ENCODE data around the gene RBM3. TPM values are rescaled to one million over a fixed set of nuclear protein-coding genes. Genes with fewer than 3 reads are reported as not detected.
"Not testable (repeated sequence)": the region's sequence is repeated elsewhere in the genome, so short reads cannot be mapped to it uniquely, and the experiment has no call there.

Gene RBM3
- polyA plus RNA-seq, 3 donors: 187 to 302 (median 203) TPM

DNA sequence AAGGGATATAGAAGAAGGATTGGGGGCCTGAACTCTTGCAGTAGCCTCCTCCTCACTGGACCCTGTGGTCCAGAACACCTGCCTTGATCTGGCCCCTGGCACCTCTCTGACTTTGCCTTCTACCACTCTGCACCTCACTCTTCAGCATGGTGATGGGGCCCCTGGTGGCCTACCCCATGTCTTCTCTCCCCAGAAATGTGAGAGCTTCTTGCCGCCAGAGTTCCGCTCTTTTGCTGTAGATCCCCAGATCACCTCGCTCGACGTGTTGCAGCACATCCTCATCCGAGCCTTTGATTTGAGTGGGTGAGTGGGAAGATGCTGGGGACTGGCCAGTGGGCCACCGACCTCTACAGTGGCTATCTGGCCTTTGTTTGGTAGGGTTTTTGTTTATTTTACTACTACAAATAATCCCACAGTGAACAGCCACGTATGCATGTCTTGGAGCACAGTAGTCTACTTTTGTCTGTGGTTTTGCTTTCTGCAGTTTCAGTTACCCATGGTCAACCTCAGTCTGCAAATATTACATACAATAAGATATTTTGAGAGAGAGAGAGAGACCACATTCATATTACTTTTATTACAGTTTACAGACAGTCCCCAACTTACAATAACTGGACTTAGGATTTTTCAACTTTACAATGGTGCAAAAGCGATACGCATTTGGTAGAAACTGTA is 33.0 kb upstream of the RBM3 start:
- Histone ChIP-seq H3K27ac (ENCODE audit: low read depth in 1 of 2, low read length in 2 of 2) (peak overlapping the region in 1 of 2 donors; percentile 4), H3K9ac (ENCODE audit: insufficient read depth, low read length, poor library complexity, severe bottlenecking) (no peak overlapping the region), H4K20me1 (ENCODE audit: insufficient read depth, low read length) (no peaks in the 10 kb centered on the region), H2AFZ (ENCODE audit: insufficient read depth, low read depth, low read length, poor library complexity, severe bottlenecking) (no peak overlapping the region), H3K9me3 (replicated peaks in 1 of 2; ENCODE audit: control insufficient read depth in 1 of 2, insufficient read depth in 1 of 2, low read length in 2 of 2) (no peaks in the 10 kb centered on the region), H3K79me2 (ENCODE audit: insufficient read depth, low read length) (peaks cover 4% of the 10 kb centered on the region), H3K4me2 (replicated peaks; ENCODE audit: extremely low read depth, low read length, poor library complexity, severe bottlenecking) (no peak overlapping the region), H3K27me3 (ENCODE audit: control insufficient read depth in 2 of 2, insufficient read depth in 2 of 2, low read length in 2 of 2) (no peaks in the 10 kb centered on the region), H3K4me3 (replicated peaks in 1 of 3; ENCODE audit: low read depth in 2 of 3, low read length in 3 of 3) (no peak overlapping the region), H3K4me1 (ENCODE audit: control insufficient read depth in 1 of 2, insufficient read depth in 2 of 2, low read length in 2 of 2) (peaks cover 19 to 30% of the 10 kb centered on the region in 2 donors), H3K36me3 (replicated peaks in 1 of 2; ENCODE audit: control insufficient read depth in 1 of 2, insufficient read depth in 2 of 2, low read length in 2 of 2) (peaks cover 15 to 21% of the 10 kb centered on the region in 2 donors)
- peak overlapping the region in 6 of 7 donors; percentile 15 to 89 (median 48) for H3K27ac Mint-ChIP-seq
- peaks cover 15 to 34% of the 10 kb centered on the region in 2 donors for H3K36me3 Mint-ChIP-seq
- H3K4me3 Mint-ChIP-seq: no peak overlapping the region
- peaks cover 0 to 6% (median 2%) of the 10 kb centered on the region in 3 donors for H3K27me3 Mint-ChIP-seq (ENCODE audit: low read depth in 3 of 3)
- peaks cover 0 to 10% (median 6%) of the 10 kb centered on the region in 7 donors for H3K9me3 Mint-ChIP-seq
- no CpG with 5 or more reads among the region's 10 CpGs for WGBS (ENCODE audit: insufficient coverage)
- intact Hi-C loops (cut with micrococcal nuclease): no loop called here
- no peak for DNase-seq
- TF ChIP-seq, protein P1, sequence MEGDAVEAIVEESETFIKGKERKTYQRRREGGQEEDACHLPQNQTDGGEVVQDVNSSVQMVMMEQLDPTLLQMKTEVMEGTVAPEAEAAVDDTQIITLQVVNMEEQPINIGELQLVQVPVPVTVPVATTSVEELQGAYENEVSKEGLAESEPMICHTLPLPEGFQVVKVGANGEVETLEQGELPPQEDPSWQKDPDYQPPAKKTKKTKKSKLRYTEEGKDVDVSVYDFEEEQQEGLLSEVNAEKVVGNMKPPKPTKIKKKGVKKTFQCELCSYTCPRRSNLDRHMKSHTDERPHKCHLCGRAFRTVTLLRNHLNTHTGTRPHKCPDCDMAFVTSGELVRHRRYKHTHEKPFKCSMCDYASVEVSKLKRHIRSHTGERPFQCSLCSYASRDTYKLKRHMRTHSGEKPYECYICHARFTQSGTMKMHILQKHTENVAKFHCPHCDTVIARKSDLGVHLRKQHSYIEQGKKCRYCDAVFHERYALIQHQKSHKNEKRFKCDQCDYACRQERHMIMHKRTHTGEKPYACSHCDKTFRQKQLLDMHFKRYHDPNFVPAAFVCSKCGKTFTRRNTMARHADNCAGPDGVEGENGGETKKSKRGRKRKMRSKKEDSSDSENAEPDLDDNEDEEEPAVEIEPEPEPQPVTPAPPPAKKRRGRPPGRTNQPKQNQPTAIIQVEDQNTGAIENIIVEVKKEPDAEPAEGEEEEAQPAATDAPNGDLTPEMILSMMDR (IDR thresholded peaks at IDR 0.05): no peak
- peaks cover 18% of the 10 kb centered on the region for H3K4me1 Mint-ChIP-seq

DNA sequence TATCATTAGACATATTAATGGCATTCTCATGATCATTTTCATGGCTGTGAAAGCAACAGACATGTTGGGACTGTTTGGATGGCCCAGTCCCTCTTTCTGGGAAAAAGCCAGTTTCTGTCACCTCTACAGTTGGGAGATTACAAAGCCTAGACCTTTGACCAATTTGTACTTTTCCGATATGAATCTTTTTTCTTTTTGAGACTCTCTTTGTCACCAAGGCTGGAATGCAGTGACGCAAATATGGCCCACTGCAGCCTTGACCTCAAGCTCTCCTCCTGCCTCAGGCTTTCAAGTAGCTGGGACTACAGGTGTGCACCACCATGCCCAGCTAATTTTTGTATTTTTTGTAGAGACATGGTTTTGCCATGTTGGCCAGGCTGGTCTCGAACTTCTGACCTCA is 25.4 kb upstream of the RBM3 start:
- no peak overlapping the region for H3K27ac ChIP-seq (ENCODE audit: low read depth in 1 of 2, low read length in 2 of 2)
- TF ChIP-seq, protein P1 (IDR thresholded peaks at IDR 0.05): no peak
- intact Hi-C loops (cut with micrococcal nuclease): no loop called here
- no peaks in the 10 kb centered on the region for H3K27me3 ChIP-seq (ENCODE audit: control insufficient read depth in 2 of 2, insufficient read depth in 2 of 2, low read length in 2 of 2)
- peaks cover 5 to 15% of the 10 kb centered on the region in 2 donors for H3K4me1 ChIP-seq (ENCODE audit: control insufficient read depth in 1 of 2, insufficient read depth in 2 of 2, low read length in 2 of 2)
- 100% methylated on average over 1 of the region's 3 CpGs for WGBS (ENCODE audit: insufficient coverage)
- no peaks in the 10 kb centered on the region for H4K20me1 ChIP-seq (ENCODE audit: insufficient read depth, low read length)
- H3K4me1 Mint-ChIP-seq: peaks cover 16% of the 10 kb centered on the region
- no peak overlapping the region for H3K4me3 Mint-ChIP-seq
- H3K9me3 ChIP-seq (replicated peaks in 1 of 2; ENCODE audit: control insufficient read depth in 1 of 2, insufficient read depth in 1 of 2, low read length in 2 of 2): no peaks in the 10 kb centered on the region
- no peak for DNase-seq
- peaks cover 0 to 7% (median 0%) of the 10 kb centered on the region in 7 donors for H3K9me3 Mint-ChIP-seq
- H3K36me3 Mint-ChIP-seq: peaks cover 25 to 39% of the 10 kb centered on the region in 2 donors
- no peaks in the 10 kb centered on the region for H3K79me2 ChIP-seq (ENCODE audit: insufficient read depth, low read length)
- peaks cover 0 to 8% (median 0%) of the 10 kb centered on the region in 3 donors for H3K27me3 Mint-ChIP-seq (ENCODE audit: low read depth in 3 of 3)
- no peak overlapping the region for H3K9ac ChIP-seq (ENCODE audit: insufficient read depth, low read length, poor library complexity, severe bottlenecking)
- no peak overlapping the region for H3K4me3 ChIP-seq (replicated peaks in 1 of 3; ENCODE audit: low read depth in 2 of 3, low read length in 3 of 3)
- H3K27ac Mint-ChIP-seq: no peak overlapping the region
- H3K4me2 ChIP-seq (replicated peaks; ENCODE audit: extremely low read depth, low read length, poor library complexity, severe bottlenecking): no peak overlapping the region
- no peak overlapping the region for H2AFZ ChIP-seq (ENCODE audit: insufficient read depth, low read depth, low read length, poor library complexity, severe bottlenecking)
- H3K36me3 ChIP-seq (replicated peaks in 1 of 2; ENCODE audit: control insufficient read depth in 1 of 2, insufficient read depth in 2 of 2, low read length in 2 of 2): peaks cover 13 to 29% of the 10 kb centered on the region in 2 donors

DNA sequence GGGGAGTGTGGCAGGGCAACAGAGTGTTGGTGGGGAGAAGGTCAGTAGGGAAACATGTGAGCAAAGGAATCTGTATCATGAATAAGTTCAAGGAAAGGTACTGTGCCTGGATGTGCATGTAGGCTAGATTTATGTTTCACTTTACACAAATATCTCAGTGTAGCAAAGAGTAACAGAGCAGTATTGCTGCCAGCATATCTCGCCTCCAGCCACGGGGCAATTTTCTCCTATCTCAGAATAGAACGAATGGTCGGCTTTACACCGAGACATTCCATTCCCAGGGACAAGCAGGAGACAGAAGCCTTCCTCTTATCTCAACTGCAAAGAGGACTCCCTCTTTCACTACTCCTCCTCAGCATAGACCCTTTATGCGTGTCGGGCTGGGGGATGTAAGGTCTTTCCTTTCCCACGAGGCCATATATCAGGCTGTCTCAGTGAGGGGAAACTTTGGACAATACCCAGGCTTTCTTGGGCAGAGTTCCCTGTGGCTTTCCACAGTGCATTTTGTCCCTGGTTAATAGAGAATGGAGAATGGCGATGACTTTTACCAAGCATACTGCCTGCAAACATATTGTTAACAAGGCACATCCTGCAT is 18.5 kb upstream of the RBM3 start:
- peaks cover 0 to 19% (median 0%) of the 10 kb centered on the region in 3 donors for H3K27me3 Mint-ChIP-seq (ENCODE audit: low read depth in 3 of 3)
- WGBS (ENCODE audit: insufficient coverage): no CpG with 5 or more reads among the region's 9 CpGs
- not testable (repeated sequence) for H3K27ac ChIP-seq (ENCODE audit: low read depth in 1 of 2, low read length in 2 of 2)

More for the DNA sequence above, 18.5 kb upstream of the RBM3 start:
- DNase-seq; H3K79me2 ChIP-seq (ENCODE audit: insufficient read depth, low read length); H2AFZ ChIP-seq (ENCODE audit: insufficient read depth, low read depth, low read length, poor library complexity, severe bottlenecking); H3K27ac Mint-ChIP-seq; intact Hi-C loops (cut with micrococcal nuclease); H3K9ac ChIP-seq (ENCODE audit: insufficient read depth, low read length, poor library complexity, severe bottlenecking); H3K4me1 Mint-ChIP-seq; H3K9me3 ChIP-seq (replicated peaks in 1 of 2; ENCODE audit: control insufficient read depth in 1 of 2, insufficient read depth in 1 of 2, low read length in 2 of 2); H3K4me2 ChIP-seq (replicated peaks; ENCODE audit: extremely low read depth, low read length, poor library complexity, severe bottlenecking); H4K20me1 ChIP-seq (ENCODE audit: insufficient read depth, low read length); H3K9me3 Mint-ChIP-seq; H3K4me3 Mint-ChIP-seq; H3K4me3 ChIP-seq (replicated peaks in 1 of 3; ENCODE audit: low read depth in 2 of 3, low read length in 3 of 3); H3K27me3 ChIP-seq (ENCODE audit: control insufficient read depth in 2 of 2, insufficient read depth in 2 of 2, low read length in 2 of 2); H3K4me1 ChIP-seq (ENCODE audit: control insufficient read depth in 1 of 2, insufficient read depth in 2 of 2, low read length in 2 of 2): not testable (repeated sequence)
- H3K36me3 Mint-ChIP-seq: peaks cover 40 to 54% of the 10 kb centered on the region in 2 donors
- peaks cover 30 to 49% of the 10 kb centered on the region in 2 donors for H3K36me3 ChIP-seq (replicated peaks in 1 of 2; ENCODE audit: control insufficient read depth in 1 of 2, insufficient read depth in 2 of 2, low read length in 2 of 2)

Data from CD14-positive monocyte (primary cell).